Left cardiac atrium (tissue), 4 donors: ENCODE results near the gene BACE1-AS. TPM values are rescaled to one million over a fixed set of nuclear protein-coding genes. Genes with fewer than 3 reads are reported as not detected.
A peak's percentile ranks its signal among the peaks of the same experiment; 100 is the strongest.

Source experiments
- ATAC-seq, 2 donors: fragments of 200-7000 bp; cut with Tn5 transposase; one replicate each; pipeline ENCODE4 v1.9.1; 2020; ENCODE audit warnings: mild to moderate bottlenecking in 2 of 2, moderate library complexity in 2 of 2
- DNase-seq: peaks from one replicate; pipeline ENCODE4 v3.0.0-alpha.2; 2020
- intact Hi-C, 2 donors: fragments of 100-400 bp; cut with DNase I; formaldehyde crosslinking; loops; one replicate each; pipeline versions ENCODE4 v1.14.1 to v1.15.1; 2022 to 2023
- total RNA-seq, 2 donors: library from RNA; stranded (reverse); fragmentation: NEBNext Ultra II Directional; extraction: Animal tissue kit (Norgen Biotek cat#: 25700); gene quantifications; one replicate each; pipeline ENCODE4 v1.2.1, GENCODE V29; 2021
- donor health status: DM: no; HTN: yes; CAD: no.
- donor health status: DM: no; HTN: yes; CAD: no; lungs with severe emphysema.
- donor health status: DM: yes; HTN: yes; CAD: no.
- donor health status: Dilated cardiomyopathy.

BACE1-AS gene
- total RNA-seq, 2 donors from 2014 or later: 6.3 to 8.0 TPM

GRCh38 chr11:117286588-117286987, 4.6 kb upstream of the BACE1-AS start:
- ATAC-seq: no peak
- intact Hi-C loops: no loop called here

GRCh38 chr11:117287668-117288067, 3.5 kb upstream of the BACE1-AS start:
- intact Hi-C loops: no loop called here
- DNase-seq: no peak
- ATAC-seq: no peak

More at GRCh38 chr11:117286588-117286987, 4.6 kb upstream of the BACE1-AS start:
- DNase-seq: no peak

GRCh38 chr11:117289795-117290194, 1.4 kb upstream of the BACE1-AS start:
- ATAC-seq (no peak), DNase-seq (no peak)
- intact Hi-C loops: no loop called here

GRCh38 chr11:117292616-117293015, 1.5 kb downstream of the BACE1-AS start:
- intact Hi-C loops: no loop called here
- no peak for DNase-seq
- ATAC-seq: no peak

- DNase-seq: no peak
- intact Hi-C loops: no loop called here
Measured at GRCh38 chr11:117295438-117296137, 4.4 kb downstream of the BACE1-AS start.

GRCh38 chr11:117296881-117297280, 5.7 kb downstream of the BACE1-AS start:
- DNase-seq (no peak), ATAC-seq (no peak)
- intact Hi-C loops: no loop called here

More at GRCh38 chr11:117295438-117296137, 4.4 kb downstream of the BACE1-AS start:
- no peak for ATAC-seq

GRCh38 chr11:117298195-117298594, 7.0 kb downstream of the BACE1-AS start:
- ATAC-seq (no peak), DNase-seq (no peak)
- intact Hi-C loops: no loop called here

GRCh38 chr11:117299351-117300282, 8.5 kb downstream of the BACE1-AS start:
- DNase-seq (no peak), ATAC-seq (peak; percentile 3 to 11)
- intact Hi-C loops: no loop called here

GRCh38 chr11:117300283-117300663, 9.1 kb downstream of the BACE1-AS start:
- peak; percentile 65 to 73 for ATAC-seq
- peak; percentile 33 for DNase-seq
- intact Hi-C loops: no loop called here

- intact Hi-C loops: no loop called here
Measured at GRCh38 chr11:117300773-117301172, 9.6 kb downstream of the BACE1-AS start.

GRCh38 chr11:117302228-117302627, 11.1 kb downstream of the BACE1-AS start:
- intact Hi-C loops: no loop called here
- DNase-seq: no peak
- no peak for ATAC-seq

More at GRCh38 chr11:117300773-117301172, 9.6 kb downstream of the BACE1-AS start:
- DNase-seq (no peak), ATAC-seq (peak; percentile 32 to 37)

GRCh38 chr11:117303101-117303500, 12.0 kb downstream of the BACE1-AS start:
- intact Hi-C loops: no loop called here
- ATAC-seq (no peak), DNase-seq (no peak)

GRCh38 chr11:117303646-117304315, 12.6 kb downstream of the BACE1-AS start:
- DNase-seq: no peak
- intact Hi-C loops: no loop called here
- ATAC-seq: no peak

- DNase-seq (no peak), ATAC-seq (no peak)
- intact Hi-C loops: no loop called here
Measured at GRCh38 chr11:117305145-117305544, 14.0 kb downstream of the BACE1-AS start.

- ATAC-seq (no peak), DNase-seq (no peak)
- intact Hi-C loops: no loop called here
Measured at GRCh38 chr11:117309310-117309709, 18.2 kb downstream of the BACE1-AS start.

GRCh38 chr11:117313091-117313490, 21.9 kb downstream of the BACE1-AS start:
- ATAC-seq: no peak
- no peak for DNase-seq
- intact Hi-C loops: no loop called here

GRCh38 chr11:117313828-117314768, 23.0 kb downstream of the BACE1-AS start:
- no peak for DNase-seq
- intact Hi-C loops: no loop called here
- no peak for ATAC-seq

- ATAC-seq (peak in 1 of 2 donors; percentile 9), DNase-seq (no peak)
- intact Hi-C loops: no loop called here
Measured at GRCh38 chr11:117314840-117315239, 23.7 kb downstream of the BACE1-AS start.
